H1 (cell line): ENCODE measurements around the gene RNPEPL1. TPM values are rescaled to one million over a fixed set of nuclear protein-coding genes. Genes with fewer than 3 reads are reported as not detected.

Source experiments
- CTCF ChIA-PET: fragments of 300-600 bp; sonication (Branson Sonifier 250); formaldehyde crosslinking; loops from one replicate; lab custom pipeline; 2021; ENCODE audit not compliant: partially characterized antibody; lab: Charles Lee
- POLR2A ChIA-PET: fragments of 300-600 bp; sonication (Branson Sonifier 250); formaldehyde crosslinking; loops from one replicate; lab custom pipeline; 2021; ENCODE audit warnings: inconsistent platforms; ENCODE audit not compliant: partially characterized antibody; lab: Charles Lee
- DNase-seq, 2 experiments: peaks; one replicate each; pipeline versions ENCODE4 v3.0.0 to v3.0.0-alpha.2; 2010 to 2022; ENCODE audit warnings: low spot score in 2 of 2, low read depth in 1 of 2, mixed read lengths in 1 of 2
- FAIRE-seq: peaks from 2 replicates; lab custom pipeline; 2011; peaks lifted over from hg19 to GRCh38; lab: Jason Lieb, UNC
- H2AFZ ChIP-seq: 2 replicates; pipeline ENCODE4 v1.8.1; 2012; ENCODE audit warnings: low read length, inconsistent platforms
- H2AK5ac ChIP-seq: 2 replicates; pipeline ENCODE4 v1.6.1; 2013; ENCODE audit warnings: low read depth, low read length
- H2BK120ac ChIP-seq: replicated peaks from 2 replicates; pipeline ENCODE3; 2013; ENCODE audit warnings: low read depth, low read length, inconsistent platforms
- H2BK12ac ChIP-seq: 2 replicates; pipeline ENCODE4 v1.6.1; 2013; ENCODE audit warnings: low read depth, low read length
- H2BK15ac ChIP-seq: 2 replicates; pipeline ENCODE4 v1.6.1; 2013; ENCODE audit warnings: low read length
- H2BK20ac ChIP-seq: 2 replicates; pipeline ENCODE4 v1.6.1; 2013; ENCODE audit warnings: low read length
- H2BK5ac ChIP-seq: 2 replicates; pipeline ENCODE4 v1.6.1; 2013; ENCODE audit warnings: low read depth, low read length
- H3K14ac ChIP-seq: 2 replicates; pipeline ENCODE4 v1.6.1; 2013; ENCODE audit warnings: inconsistent platforms; ENCODE audit not compliant: insufficient read length
- H3K18ac ChIP-seq: 2 replicates; pipeline ENCODE4 v1.6.1; 2013; ENCODE audit warnings: low read length; ENCODE audit errors: extremely low read depth
- H3K23ac ChIP-seq: 2 replicates; pipeline ENCODE4 v1.6.1; 2013; ENCODE audit warnings: inconsistent platforms; ENCODE audit not compliant: insufficient read length
- H3K23me2 ChIP-seq: 2 replicates; pipeline ENCODE4 v1.6.1; 2013; ENCODE audit warnings: low read depth, low read length
- H3K27ac ChIP-seq: 2 replicates; pipeline ENCODE4 v1.6.1; 2011; ENCODE audit warnings: low read depth, low read length, inconsistent platforms
- H3K27me3 ChIP-seq, 4 experiments: replicated peaks in 1 of 4; 1 replicate in 1 of 4; 2 replicates in 3 of 4; pipeline versions ENCODE4 v1.6.1 to v1.8.1; 2011 to 2013; ENCODE audit warnings: low read length in 3 of 4, mild to moderate bottlenecking in 3 of 4, inconsistent platforms in 2 of 4, mixed read lengths in 2 of 4, moderate library complexity in 1 of 4; ENCODE audit not compliant: control insufficient read depth in 3 of 4, insufficient read depth in 3 of 4; ENCODE audit errors: extremely low read depth in 1 of 4
- H3K36me3 ChIP-seq, 4 experiments: 2 replicates each; pipeline versions ENCODE4 v1.6.1 to v1.8.1; 2011 to 2013; ENCODE audit warnings: mild to moderate bottlenecking in 4 of 4, low read length in 3 of 4, moderate library complexity in 2 of 4, control low read depth in 1 of 4, inconsistent platforms in 1 of 4; ENCODE audit not compliant: insufficient read depth in 4 of 4, control insufficient read depth in 2 of 4
- H3K4ac ChIP-seq: replicated peaks from 2 replicates; pipeline ENCODE3; 2013; ENCODE audit warnings: low read length, low read depth, mixed read lengths, inconsistent platforms; ENCODE audit not compliant: insufficient read length
- H3K4me1 ChIP-seq, 4 experiments: replicated peaks in 1 of 4; 1 replicate in 1 of 4; 2 replicates in 3 of 4; pipeline versions ENCODE4 v1.6.1 to v1.8.1; 2011 to 2013; ENCODE audit warnings: low read length in 3 of 4, inconsistent platforms in 2 of 4, mixed read lengths in 1 of 4; ENCODE audit not compliant: insufficient read depth in 4 of 4, control insufficient read depth in 3 of 4
- H3K4me2 ChIP-seq, 2 experiments: 2 replicates each; pipeline versions ENCODE4 v1.6.1 to v1.8.1; 2011 to 2013; ENCODE audit warnings: low read depth in 2 of 2, low read length in 2 of 2, control low read depth in 1 of 2, inconsistent platforms in 1 of 2, mild to moderate bottlenecking in 1 of 2; ENCODE audit not compliant: insufficient read depth in 1 of 2
- H3K4me3 ChIP-seq, 4 experiments: fragments of 200-600, 300-600 bp in 1 of 4; sonication (generic), shearing (Covaris generic), sonication (Bioruptor Twin) in 1 of 4; 2 replicates each; pipeline versions ENCODE4 v1.5.1 to v1.8.1; 2011 to 2016; ENCODE audit warnings: low read length in 4 of 4, low read depth in 3 of 4, control low read depth in 2 of 4, inconsistent platforms in 2 of 4, mild to moderate bottlenecking in 2 of 4, mixed read lengths in 1 of 4, moderate library complexity in 1 of 4; ENCODE audit not compliant: insufficient read depth in 2 of 4; ENCODE audit errors: extremely low read depth in 1 of 4
- H3K56ac ChIP-seq: replicated peaks from 2 replicates; pipeline ENCODE3; 2013; ENCODE audit warnings: low read depth, mild to moderate bottlenecking, mixed read lengths, low read length, inconsistent platforms; ENCODE audit not compliant: insufficient read length
- H3K79me1 ChIP-seq: 2 replicates; pipeline ENCODE4 v1.6.1; 2013; ENCODE audit warnings: low read depth, low read length, control low read depth
- H3K79me2 ChIP-seq, 2 experiments: 2 replicates each; pipeline versions ENCODE4 v1.6.1 to v1.8.1; 2012 to 2013; ENCODE audit warnings: low read length in 2 of 2, mild to moderate bottlenecking in 2 of 2, inconsistent platforms in 1 of 2; ENCODE audit not compliant: insufficient read depth in 2 of 2, control insufficient read depth in 1 of 2
- H3K9ac ChIP-seq, 4 experiments: replicated peaks in 1 of 4; 1 replicate in 1 of 4; 2 replicates in 3 of 4; pipeline versions ENCODE4 v1.6.1 to v1.8.1; 2011 to 2013; ENCODE audit warnings: low read depth in 3 of 4, low read length in 3 of 4, control low read depth in 2 of 4, mild to moderate bottlenecking in 2 of 4, moderate library complexity in 2 of 4, inconsistent platforms in 1 of 4; ENCODE audit errors: extremely low read depth in 1 of 4
- H3K9me3 ChIP-seq, 2 experiments: 2 replicates each; pipeline versions ENCODE4 v1.6.1 to v1.8.1; 2012 to 2013; ENCODE audit warnings: mild to moderate bottlenecking in 2 of 2, moderate library complexity in 2 of 2, control low read depth in 1 of 2, inconsistent platforms in 1 of 2, low read depth in 1 of 2, low read length in 1 of 2, mixed read lengths in 1 of 2; ENCODE audit not compliant: insufficient read depth in 2 of 2
- H4K20me1 ChIP-seq, 2 experiments: replicated peaks in 1 of 2; 2 replicates each; pipeline versions ENCODE3 to v1.8.1; 2011 to 2013; ENCODE audit warnings: inconsistent platforms in 2 of 2, low read length in 2 of 2, mild to moderate bottlenecking in 1 of 2; ENCODE audit not compliant: insufficient read depth in 2 of 2, control insufficient read depth in 1 of 2
- H4K5ac ChIP-seq: 2 replicates; pipeline ENCODE4 v1.6.1; 2013; ENCODE audit warnings: low read length, low read depth, mixed read lengths, inconsistent platforms; ENCODE audit not compliant: insufficient read length
- H4K8ac ChIP-seq: 2 replicates; pipeline ENCODE4 v1.8.0; 2013; ENCODE audit warnings: mild to moderate bottlenecking, moderate library complexity, low read length, inconsistent platforms; ENCODE audit not compliant: insufficient read depth; ENCODE audit errors: extremely low read depth
- H4K91ac ChIP-seq: replicated peaks from 2 replicates; pipeline ENCODE3; 2013; ENCODE audit warnings: low read length, mixed read lengths, inconsistent platforms; ENCODE audit not compliant: insufficient read length
- MAX ChIP-seq: IDR thresholded peaks from 2 replicates; pipeline ENCODE4 v1.6.1; 2012; ENCODE audit warnings: inconsistent platforms
- NANOG ChIP-seq: IDR thresholded peaks from 2 replicates; pipeline ENCODE4 v1.6.1; 2011; ENCODE audit warnings: low read length, low read depth, mild to moderate bottlenecking, inconsistent platforms; ENCODE audit not compliant: insufficient read depth, poor library complexity, severe bottlenecking
- POLR2A ChIP-seq, 2 experiments: IDR thresholded peaks; 1 replicate in 1 of 2; 2 replicates in 1 of 2; pipeline ENCODE4 v1.6.1; 2011; ENCODE audit warnings: low read depth in 2 of 2, low read length in 2 of 2, mild to moderate bottlenecking in 2 of 2; ENCODE audit errors: control extremely low read depth in 1 of 2
- RAD21 ChIP-seq, 2 experiments: IDR thresholded peaks in 1 of 2; conservative IDR thresholded peaks in 1 of 2; 2 replicates each; pipeline ENCODE4 v1.6.1; 2011; ENCODE audit warnings: low read depth in 2 of 2, low read length in 2 of 2, improper control_type of control experiment in 1 of 2, inconsistent platforms in 1 of 2, mild to moderate bottlenecking in 1 of 2, moderate library complexity in 1 of 2
- SIN3A ChIP-seq, 2 experiments: IDR thresholded peaks in 1 of 2; conservative IDR thresholded peaks in 1 of 2; 2 replicates each; pipeline ENCODE4 v1.6.1; 2011 to 2012; ENCODE audit warnings: low read length in 2 of 2, improper control_type of control experiment in 1 of 2, low read depth in 1 of 2, mild to moderate bottlenecking in 1 of 2
- TAF7 ChIP-seq: optimal IDR thresholded peaks from 2 replicates; pipeline ENCODE3; 2011; ENCODE audit warnings: low read depth, mild to moderate bottlenecking, inconsistent platforms, low read length, moderate library complexity, borderline replicate concordance
- YY1 ChIP-seq: IDR thresholded peaks from 2 replicates; pipeline ENCODE4 v1.6.1; 2011; ENCODE audit warnings: low read depth, mild to moderate bottlenecking, low read length
- WGBS, 2 experiments: shearing (Covaris generic) in 1 of 2; methylation state at CpG; one replicate each; pipeline versions ENCODE4 v1.1.6 to v1.1.7; 2013 to 2015; ENCODE audit warnings: low lambda C conversion rate in 2 of 2, mixed read lengths in 2 of 2, inconsistent platforms in 1 of 2, low coverage in 1 of 2, missing lambda C conversion rate in 1 of 2; ENCODE audit not compliant: insufficient replicate concordance in 2 of 2, insufficient coverage in 1 of 2, insufficient read length in 1 of 2; ENCODE audit errors: extremely low coverage in 1 of 2, missing lambda C conversion rate in 1 of 2; 5-methylcytosine and 5-hydroxymethylcytosine counted together
- polyA plus RNA-seq, 7 experiments: library from polyadenylated mRNA; depleted of rRNA in 3 of 7; stranded (reverse) in 5 of 7; unstranded in 2 of 7; fragments of >200 nt in 5 of 7; fragments of 200-250 nt in 2 of 7; gene quantifications; 1 replicate in 5 of 7; 2 replicates in 1 of 7; 4 replicates in 1 of 7; pipeline versions ENCODE4 v1.2.1 to v1.2.3, GENCODE V29; 2011 to 2013; ENCODE audit warnings: missing spikeins in 2 of 7, mixed read lengths in 2 of 7
- total RNA-seq: library from RNA; stranded (reverse); fragmentation: NEBNext Ultra II Directional; extraction: Animal tissue kit (Norgen Biotek cat#: 25700); gene quantifications from 2 replicates; pipeline ENCODE4 v1.2.1, GENCODE V29; 2021

Gene RNPEPL1
- total and polyA plus RNA-seq, 2 of the 8 experiments (the other 6 are each of a cell fraction or from before 2014, with no cell fraction given) = 9.0 to 11.3 TPM

GRCh38 chr2:240624011-240624949, 56.0 kb downstream of the RNPEPL1 start:
- Histone ChIP-seq H3K56ac (no peak overlapping the region), H4K8ac (no peak overlapping the region; the same call in 1 of the 2 replicates), H3K79me1 (no peaks in the 10 kb centered on the region), H2BK12ac (no peak overlapping the region), H3K18ac (no peak overlapping the region), H2BK15ac (no peak overlapping the region), H4K20me1 (no peaks in the 10 kb centered on the region), H2AK5ac (no peak overlapping the region), H3K14ac (no peak overlapping the region), H3K36me3 (no peaks in the 10 kb centered on the region), H4K5ac (no peak overlapping the region), H2BK5ac (no peak overlapping the region), H3K4ac (no peak overlapping the region), H2AFZ (no peak overlapping the region), H3K9ac (no peak overlapping the region), H2BK120ac (no peak overlapping the region), H3K4me1 (peaks cover 0 to 6% (median 1%) of the 10 kb centered on the region in 4 experiments; a peak in 3 of 7 replicates), H3K4me3 (no peak overlapping the region), H3K27ac (no peak overlapping the region), H3K23ac (no peak overlapping the region), H2BK20ac (no peak overlapping the region), H4K91ac (peak overlapping the region; percentile 54), H3K9me3 (peaks cover 0 to 15% of the 10 kb centered on the region in 2 experiments; a peak in 1 of 4 replicates), H3K27me3 (no peaks in the 10 kb centered on the region), H3K79me2 (no peaks in the 10 kb centered on the region), H3K4me2 (no peak overlapping the region), H3K23me2 (no peaks in the 10 kb centered on the region)
- ChIA-PET CTCF (interaction anchor here (0.7 kb wide), 1 partner anchor 9 kb away, joined by 3 read pairs; no protein-coding TSS in a partner anchor), POLR2A (interaction anchor here (1.2 kb wide), 1 partner anchor 13 kb away, joined by 3 read pairs; no protein-coding TSS in a partner anchor)
- DNase-seq (no peak), FAIRE-seq (no peak)
- WGBS, 2 experiments = 76% methylated on average over 17 of the region's 24 CpGs; no CpG with 5 or more reads in 1 of the 2 experiments
- TF ChIP-seq YY1 = no peak
- no peak for TF ChIP-seq TAF7
- TF ChIP-seq POLR2A (IDR thresholded peaks at IDR 0.05; ENCODE audit: control extremely low read depth in 1 of 2, low read depth in 2 of 2, low read length in 2 of 2) = no peak
- TF ChIP-seq MAX = no peak
- no peak for TF ChIP-seq SIN3A (conservative IDR thresholded peaks at IDR 0.05 in 1 of 2, IDR thresholded peaks at IDR 0.05 in 1 of 2; ENCODE audit: low read depth in 1 of 2, low read length in 2 of 2)
- no peak for TF ChIP-seq RAD21 (IDR thresholded peaks at IDR 0.05 in 1 of 2, conservative IDR thresholded peaks at IDR 0.05 in 1 of 2; ENCODE audit: low read depth in 2 of 2, low read length in 2 of 2)
- no peak for TF ChIP-seq NANOG
